NT2/D1 (cell line): ENCODE results near the gene SGO2.

Experiments
- DNase-seq: peaks from one replicate; pipeline ENCODE4 v3.0.0-alpha.2; 2011; ENCODE audit warnings: low read depth, low spot score
- H3K27me3 ChIP-seq: 2 replicates; pipeline ENCODE4 v1.6.0; 2011; ENCODE audit warnings: mild to moderate bottlenecking; ENCODE audit not compliant: insufficient read length, insufficient read depth
- H3K36me3 ChIP-seq: 2 replicates; pipeline ENCODE4 v1.6.1; 2011; ENCODE audit warnings: mild to moderate bottlenecking, low read length, mixed read lengths; ENCODE audit not compliant: insufficient read depth, insufficient read length
- H3K4me1 ChIP-seq: 2 replicates; pipeline ENCODE4 v1.5.1; 2011; ENCODE audit not compliant: insufficient read depth, insufficient read length
- H3K4me3 ChIP-seq: 2 replicates; pipeline ENCODE4 v1.5.1; 2011; ENCODE audit warnings: low read depth; ENCODE audit not compliant: insufficient read length
- H3K9ac ChIP-seq: 2 replicates; pipeline ENCODE4 v1.6.0; 2011; ENCODE audit warnings: low read depth; ENCODE audit not compliant: insufficient read length
- H3K9me3 ChIP-seq: 2 replicates; pipeline ENCODE4 v1.5.1; 2011; ENCODE audit warnings: mild to moderate bottlenecking, low read length; ENCODE audit not compliant: insufficient read depth
- SUZ12 ChIP-seq: IDR thresholded peaks from 2 replicates; pipeline ENCODE4 v1.6.1; 2011; ENCODE audit not compliant: insufficient read length, insufficient read depth; ENCODE audit errors: extremely low read depth
- YY1 ChIP-seq: IDR thresholded peaks from 2 replicates; pipeline ENCODE4 v1.6.1; 2011; ENCODE audit not compliant: insufficient read length, insufficient read depth
- ZNF274 ChIP-seq: IDR thresholded peaks from 2 replicates; pipeline ENCODE4 v1.6.1; 2011; ENCODE audit warnings: mild to moderate bottlenecking, low read depth, low read length

Gene SGO2

DNA sequence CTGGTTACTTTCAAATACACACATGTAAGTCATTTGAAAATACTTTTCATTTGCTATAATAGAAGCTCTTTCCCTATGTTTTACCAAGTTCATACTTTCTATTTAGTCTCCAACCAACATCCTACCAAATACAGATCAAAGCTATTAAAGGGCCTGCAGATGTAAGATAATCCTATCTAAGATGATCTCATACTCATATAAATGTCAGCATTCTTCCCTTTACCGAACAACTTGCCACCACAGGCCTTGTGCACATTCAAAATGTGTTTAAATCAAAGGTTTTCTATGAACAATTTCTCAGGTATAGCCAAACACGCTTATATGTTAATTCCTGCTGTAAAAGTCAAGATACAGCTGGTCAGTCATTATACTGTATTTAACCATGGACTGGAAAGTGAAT is 39.5 kb upstream of the SGO2 start:
- TF ChIP-seq YY1 (no peak), SUZ12 (no peak), ZNF274 (no peak)
- Histone ChIP-seq H3K27me3 (no peaks in the 10 kb centered on the region), H3K9ac (no peak overlapping the region), H3K4me1 (no peaks in the 10 kb centered on the region), H3K4me3 (no peak overlapping the region), H3K9me3 (peaks cover 5% of the 10 kb centered on the region; the same call in 1 of the 2 replicates), H3K36me3 (peaks cover 13% of the 10 kb centered on the region)
- no peak for DNase-seq

DNA sequence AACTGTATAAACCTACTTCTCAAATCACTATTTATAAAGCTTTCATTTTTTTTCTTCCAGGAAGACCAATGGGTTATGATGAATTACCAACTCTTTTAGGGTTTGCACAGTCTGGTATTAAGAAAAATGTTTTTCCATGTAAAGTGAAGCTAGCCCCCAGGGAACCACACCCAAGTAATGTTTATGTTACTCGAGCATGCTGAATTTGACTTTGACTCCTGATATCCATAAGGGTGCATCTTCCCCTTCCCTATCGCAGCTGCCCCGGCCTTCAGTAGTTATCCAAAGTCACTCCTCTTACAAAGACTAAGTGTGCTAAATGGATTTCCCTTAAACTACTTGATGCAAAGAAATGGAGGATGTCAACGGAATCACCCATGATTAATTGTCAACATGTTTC is 37.8 kb upstream of the SGO2 start:
- H3K36me3 ChIP-seq, result peaks cover 20% of the 10 kb centered on the region
- no peaks in the 10 kb centered on the region for H3K4me1 ChIP-seq
- no peak overlapping the region for H3K4me3 ChIP-seq
- H3K9ac ChIP-seq, result no peak overlapping the region
- no peak for DNase-seq
- H3K9me3 ChIP-seq, result peaks cover 12% of the 10 kb centered on the region; the same call in 1 of the 2 replicates
- H3K27me3 ChIP-seq, result no peaks in the 10 kb centered on the region
- no peak for TF ChIP-seq SUZ12
- TF ChIP-seq ZNF274, result no peak
- no peak for TF ChIP-seq YY1

DNA sequence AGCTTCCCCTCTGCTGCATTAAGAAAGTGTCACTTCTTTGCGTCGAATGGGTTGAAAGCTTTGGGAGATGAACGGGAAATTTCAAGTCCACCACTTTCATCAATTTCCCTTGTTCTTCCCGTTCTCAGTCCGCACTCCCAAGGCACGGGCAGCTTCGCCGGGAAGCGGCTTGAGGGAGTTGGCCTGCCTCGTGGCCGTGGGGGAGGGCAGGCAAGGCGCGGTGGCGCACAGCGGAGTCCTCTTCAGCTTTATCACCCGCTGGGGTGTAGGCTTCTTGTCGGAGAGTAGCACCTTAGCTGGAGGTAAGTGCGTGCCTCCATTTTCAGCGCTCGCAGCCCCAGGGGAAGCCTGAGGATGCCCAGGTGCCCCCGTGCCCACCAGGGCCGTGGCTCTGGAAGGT is 36.0 kb upstream of the SGO2 start:
- Histone ChIP-seq H3K9ac (no peak overlapping the region), H3K4me1 (no peaks in the 10 kb centered on the region), H3K36me3 (peaks cover 20% of the 10 kb centered on the region), H3K27me3 (no peaks in the 10 kb centered on the region), H3K9me3 (peaks cover 12% of the 10 kb centered on the region; the same call in 1 of the 2 replicates), H3K4me3 (no peak overlapping the region)
- no peak for DNase-seq
- TF ChIP-seq SUZ12 (no peak), ZNF274 (no peak), YY1 (no peak)

DNA sequence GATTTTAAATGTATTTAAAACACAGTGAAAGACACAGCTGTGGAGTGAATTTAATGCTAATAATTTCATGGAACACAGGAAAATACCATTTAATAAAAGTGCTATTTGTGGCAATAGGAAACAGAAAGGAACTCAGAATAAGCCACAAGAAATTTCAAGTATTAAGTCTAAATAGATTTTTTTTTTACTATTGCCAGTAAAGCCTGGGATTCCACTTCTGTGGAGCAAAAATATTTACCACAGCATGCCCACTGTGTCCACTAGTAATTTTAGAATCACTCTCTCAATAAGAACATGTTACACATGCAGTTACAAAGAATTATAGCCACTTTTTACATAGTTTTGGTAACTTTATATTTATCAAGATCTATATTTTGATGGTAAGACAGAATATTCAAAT is 33.4 kb upstream of the SGO2 start:
- no peak for DNase-seq
- Histone ChIP-seq H3K4me1 (no peaks in the 10 kb centered on the region), H3K36me3 (peaks cover 20% of the 10 kb centered on the region), H3K9ac (no peak overlapping the region), H3K27me3 (no peaks in the 10 kb centered on the region), H3K4me3 (no peak overlapping the region), H3K9me3 (peaks cover 12% of the 10 kb centered on the region; the same call in 1 of the 2 replicates)
- TF ChIP-seq ZNF274 (no peak), YY1 (no peak), SUZ12 (no peak)

DNA sequence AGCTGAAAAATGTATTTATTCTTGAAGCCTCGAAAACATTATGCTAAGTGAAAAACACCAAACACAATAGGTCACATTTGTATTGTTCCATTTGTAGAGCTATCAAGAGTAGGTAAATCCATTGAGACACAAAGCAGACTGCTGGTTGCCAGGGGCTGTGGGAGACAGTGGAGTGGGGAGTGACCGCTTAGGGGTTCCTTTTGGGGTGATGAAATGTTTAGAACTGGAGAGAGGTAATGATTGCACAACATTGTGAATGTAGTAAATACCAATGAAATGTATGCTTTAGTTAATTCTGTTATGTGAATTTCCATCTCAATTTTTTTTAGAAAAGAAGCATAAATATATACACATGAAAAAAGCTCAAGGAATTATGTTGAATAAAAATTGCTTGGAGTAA is 32.0 kb upstream of the SGO2 start:
- Histone ChIP-seq H3K9me3 (peaks cover 12% of the 10 kb centered on the region; the same call in 1 of the 2 replicates), H3K4me3 (no peak overlapping the region), H3K4me1 (no peaks in the 10 kb centered on the region), H3K36me3 (peaks cover 20% of the 10 kb centered on the region), H3K27me3 (no peaks in the 10 kb centered on the region), H3K9ac (no peak overlapping the region)
- TF ChIP-seq YY1, result no peak
- no peak for TF ChIP-seq ZNF274
- no peak for TF ChIP-seq SUZ12
- DNase-seq, result no peak

DNA sequence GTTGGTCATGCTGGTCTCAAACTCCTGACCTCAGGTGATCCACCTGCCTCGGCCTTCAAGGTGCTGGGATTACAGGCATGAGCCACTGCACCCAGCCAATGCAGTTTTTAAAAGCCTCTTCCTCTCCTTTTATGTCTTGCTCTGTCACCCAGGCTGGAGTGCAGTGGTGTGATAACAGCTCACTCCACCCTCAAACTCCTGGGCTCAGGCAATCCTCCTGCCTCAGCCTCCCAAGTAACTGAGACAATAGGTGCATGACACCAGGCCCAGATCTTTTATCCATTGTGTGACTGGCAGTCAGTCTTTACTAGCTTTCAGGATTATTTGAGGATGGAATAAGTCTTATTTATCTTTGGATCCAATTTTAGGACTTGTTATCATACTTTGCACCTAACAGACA is 29.3 kb upstream of the SGO2 start:
- Histone ChIP-seq H3K4me3 (no peak overlapping the region), H3K4me1 (no peaks in the 10 kb centered on the region), H3K36me3 (peaks cover 6% of the 10 kb centered on the region), H3K27me3 (no peaks in the 10 kb centered on the region), H3K9ac (no peak overlapping the region), H3K9me3 (peaks cover 5% of the 10 kb centered on the region; the same call in 1 of the 2 replicates)
- TF ChIP-seq ZNF274 (no peak), YY1 (no peak), SUZ12 (no peak)
- no peak for DNase-seq

DNA sequence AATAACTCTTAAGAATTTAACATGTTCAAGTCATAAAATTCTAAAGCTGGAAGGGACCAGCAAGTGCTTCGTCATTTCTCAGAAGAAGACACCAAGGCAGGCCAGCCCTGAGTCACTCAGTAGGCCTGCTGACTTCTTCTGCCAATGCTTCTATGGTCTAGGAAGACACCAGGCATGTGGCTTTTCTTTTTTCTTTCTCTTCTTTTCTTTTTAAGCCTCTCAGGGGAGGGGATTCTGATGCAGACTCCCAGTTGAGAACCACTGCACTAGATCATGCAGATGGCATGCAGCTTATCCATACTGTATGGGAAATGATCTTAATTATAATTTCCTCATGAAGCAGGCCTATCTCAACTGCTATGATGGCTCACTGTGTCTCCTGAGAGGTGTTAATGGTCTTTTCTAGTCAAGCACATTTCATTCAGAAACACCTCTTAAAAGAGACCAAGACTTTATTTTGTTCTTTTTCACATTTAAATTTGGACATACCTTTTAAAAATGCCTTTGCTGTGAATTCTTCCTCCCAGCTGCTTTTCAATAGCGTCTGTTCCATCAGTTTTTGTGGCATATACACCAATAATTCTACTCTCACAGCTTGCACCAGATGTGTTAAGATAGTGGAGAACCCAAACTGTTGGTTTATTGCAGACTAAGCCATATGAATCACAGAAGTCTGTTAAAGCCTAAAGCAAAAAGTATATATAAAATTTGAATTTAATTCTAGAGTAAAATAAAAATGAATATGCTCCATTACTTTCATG is 27.4 kb upstream of the SGO2 start:
- Histone ChIP-seq H3K9me3 (no peaks in the 10 kb centered on the region), H3K27me3 (no peaks in the 10 kb centered on the region), H3K36me3 (peaks cover 6% of the 10 kb centered on the region), H3K4me3 (no peak overlapping the region), H3K4me1 (no peaks in the 10 kb centered on the region), H3K9ac (no peak overlapping the region)
- TF ChIP-seq YY1, result no peak
- no peak for TF ChIP-seq ZNF274
- TF ChIP-seq SUZ12, result no peak
- no peak for DNase-seq
